ENCODE data around the gene RBM17.
"Not testable (repeated sequence)": the region's sequence is repeated elsewhere in the genome, so short reads cannot be mapped to it uniquely, and the experiment has no call there.

Gene RBM17

GRCh38 chr10:6121146-6121545, 32.3 kb downstream of the RBM17 start:
- DNase-seq (ENCODE audit: extremely low read depth, low read depth), result no peak
- TF ChIP-seq CTCF (IDR thresholded peaks at IDR 0.05; ENCODE audit: low read depth, low read length), result no peak

GRCh38 chr10:6123532-6123931, 34.7 kb downstream of the RBM17 start:
- DNase-seq (ENCODE audit: extremely low read depth, low read depth), result no peak
- TF ChIP-seq CTCF (IDR thresholded peaks at IDR 0.05; ENCODE audit: low read depth, low read length), result no peak

GRCh38 chr10:6124666-6125065, 35.8 kb downstream of the RBM17 start:
- no peak for TF ChIP-seq CTCF (IDR thresholded peaks at IDR 0.05; ENCODE audit: low read depth, low read length)
- no peak for DNase-seq (ENCODE audit: extremely low read depth, low read depth)

GRCh38 chr10:6127461-6127860, 38.6 kb downstream of the RBM17 start:
- not testable (repeated sequence) for DNase-seq (ENCODE audit: extremely low read depth, low read depth)

GRCh38 chr10:6128087-6128486, 39.3 kb downstream of the RBM17 start:
- no peak for DNase-seq (ENCODE audit: extremely low read depth, low read depth)
- no peak for TF ChIP-seq CTCF (IDR thresholded peaks at IDR 0.05; ENCODE audit: low read depth, low read length)

- TF ChIP-seq CTCF (IDR thresholded peaks at IDR 0.05; ENCODE audit: low read depth, low read length), result no peak
- DNase-seq (ENCODE audit: extremely low read depth, low read depth), result no peak
Measured at GRCh38 chr10:6128591-6129251, 39.9 kb downstream of the RBM17 start.

GRCh38 chr10:6130848-6131470, 42.1 kb downstream of the RBM17 start:
- no peak for TF ChIP-seq CTCF (IDR thresholded peaks at IDR 0.05; ENCODE audit: low read depth, low read length)

More at GRCh38 chr10:6130848-6131470, 42.1 kb downstream of the RBM17 start:
- no peak for DNase-seq (ENCODE audit: extremely low read depth, low read depth)
